LNCaP clone FGC (cell line): ENCODE results near the gene ZNF276.
"Not testable (repeated sequence)": the region's sequence is repeated elsewhere in the genome, so short reads cannot be mapped to it uniquely, and the experiment has no call there.

ENCODE experiments used
- DNase-seq: peaks from one replicate; pipeline ENCODE4 v3.0.0-alpha.2; 2011; ENCODE audit warnings: low read depth
- H3K4me3 ChIP-seq: 2 replicates; pipeline ENCODE4 v1.5.1; 2011; ENCODE audit warnings: mild to moderate bottlenecking, low read depth, low read length, control low read depth
- CTCF ChIP-seq: IDR thresholded peaks from 2 replicates; pipeline ENCODE4 v1.5.1; 2012; ENCODE audit warnings: mild to moderate bottlenecking; ENCODE audit not compliant: control insufficient read depth, insufficient read depth; ENCODE audit errors: extremely low read depth

Gene ZNF276

GRCh38 chr16:89687092-89687940 lies 34.0 kb upstream of the ZNF276 start:
- DNase-seq, result peak; percentile 38
- TF ChIP-seq CTCF, result no peak
- peak overlapping the region; percentile 85 for H3K4me3 ChIP-seq

DNA sequence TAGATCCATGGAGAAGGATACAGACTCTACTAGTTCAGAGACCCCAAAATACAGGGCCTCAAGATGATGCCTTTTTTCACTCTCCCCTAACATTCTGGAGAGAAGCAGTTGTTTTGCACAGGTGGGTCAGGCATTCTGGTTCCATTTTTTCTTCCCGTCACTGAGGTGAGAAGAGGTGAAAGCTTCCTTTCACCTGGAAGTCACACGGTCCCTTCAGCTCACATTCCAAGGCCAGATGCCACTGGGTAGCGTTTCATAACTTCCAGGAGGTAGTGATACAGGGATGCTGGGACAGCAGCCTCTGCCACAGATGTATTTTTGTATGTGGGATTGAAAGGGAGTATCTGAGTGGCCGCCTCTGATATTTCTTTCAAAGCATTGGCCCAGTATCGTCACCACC lies 32.9 kb upstream of the ZNF276 start:
- no peak for DNase-seq
- TF ChIP-seq CTCF, result no peak
- H3K4me3 ChIP-seq, result no peak overlapping the region

DNA sequence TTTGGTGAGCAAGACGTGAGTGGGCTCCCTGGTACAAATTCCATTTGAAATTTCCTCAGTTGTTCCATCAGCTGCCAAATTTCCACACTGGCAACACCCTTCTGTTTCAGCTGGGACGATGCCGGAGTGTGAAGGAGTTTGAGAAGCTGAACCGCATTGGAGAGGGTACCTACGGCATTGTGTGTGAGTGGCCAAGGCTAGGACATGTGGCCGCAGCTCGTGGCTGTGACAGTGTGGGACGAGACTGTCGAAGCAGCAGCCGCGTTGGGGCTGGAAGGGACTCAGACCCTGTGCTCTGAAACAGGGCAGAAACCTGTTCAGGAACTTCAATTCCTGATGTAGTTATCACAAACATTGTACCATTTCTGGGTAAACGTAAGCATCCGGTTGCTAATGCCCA lies 32.2 kb upstream of the ZNF276 start:
- no peak for DNase-seq
- no peak for TF ChIP-seq CTCF
- H3K4me3 ChIP-seq, result no peak overlapping the region

- not testable (repeated sequence) for H3K4me3 ChIP-seq, DNase-seq
Observed at GRCh38 chr16:89689621-89690020, 31.7 kb upstream of the ZNF276 start.

DNA sequence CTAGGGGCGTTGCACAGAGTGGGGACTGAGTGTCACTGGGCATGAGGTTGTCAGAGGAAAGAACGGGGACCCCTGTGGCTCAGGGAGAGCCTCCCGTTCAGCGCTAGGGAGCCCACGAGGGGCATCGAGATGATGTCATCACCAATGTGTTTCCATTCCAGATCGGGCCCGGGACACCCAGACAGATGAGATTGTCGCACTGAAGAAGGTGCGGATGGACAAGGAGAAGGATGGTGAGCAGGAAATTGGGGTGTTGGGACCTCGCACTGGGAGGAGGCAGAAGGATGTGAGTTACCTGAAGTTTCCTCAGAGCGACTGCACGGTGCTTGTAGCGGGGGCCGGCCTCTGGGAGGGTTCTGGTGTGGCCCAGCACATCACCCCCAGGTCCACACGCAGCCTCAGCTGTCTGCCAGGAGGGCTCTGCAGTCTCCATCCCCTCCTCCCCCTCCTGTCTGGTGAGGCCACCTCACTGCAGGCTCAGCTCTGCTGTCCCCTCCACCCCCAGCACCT lies 30.9 kb upstream of the ZNF276 start:
- no peak for TF ChIP-seq CTCF
- H3K4me3 ChIP-seq, result no peak overlapping the region

GRCh38 chr16:89691231-89691985 lies 29.9 kb upstream of the ZNF276 start:
- DNase-seq, result no peak
- no peak for TF ChIP-seq CTCF
- no peak overlapping the region for H3K4me3 ChIP-seq

More for the DNA sequence above, 30.9 kb upstream of the ZNF276 start:
- no peak for DNase-seq

GRCh38 chr16:89691986-89692569 lies 29.3 kb upstream of the ZNF276 start:
- no peak overlapping the region for H3K4me3 ChIP-seq
- DNase-seq, result no peak
- no peak for TF ChIP-seq CTCF
